ENCODE results near the gene LCE1E.

- no peak for TF ChIP-seq CTCF (IDR thresholded peaks at IDR 0.05)
- TF ChIP-seq POLR2A (IDR thresholded peaks at IDR 0.05), result no peak
Measured at GRCh38 chr1:152796421-152796820, 10.4 kb downstream of the LCE1E start, which contains the start of gene LCE1D.
